NK-92 (cell line): Measurements from ENCODE around the gene ORMDL3.
"Not testable (repeated sequence)": the region's sequence is repeated elsewhere in the genome, so short reads cannot be mapped to it uniquely, and the experiment has no call there.

Experiments used
- DNase-seq: peaks from one replicate; lab custom pipeline; 2025; ENCODE audit not compliant: unreplicated experiment; lab: John Stamatoyannopoulos, UW

The ORMDL3 gene

DNA sequence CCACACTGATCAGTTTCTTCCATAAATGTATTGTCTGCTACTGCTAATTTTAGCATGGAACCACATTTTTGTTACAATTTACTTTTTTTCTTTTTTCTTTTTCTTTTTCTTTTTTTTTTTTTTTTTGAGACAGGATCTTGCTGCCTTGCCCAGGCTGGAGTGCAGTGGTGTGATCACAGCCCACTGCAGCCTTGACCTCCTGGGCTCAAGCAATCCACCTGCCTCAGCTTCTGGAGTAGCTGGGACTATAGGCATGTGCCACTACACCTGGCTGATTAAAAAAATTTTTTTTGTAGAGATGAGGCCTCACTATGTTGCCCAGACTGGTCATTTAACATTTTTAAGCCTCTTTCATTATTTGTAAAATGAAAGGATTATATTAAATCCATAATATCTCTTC lies 40.3 kb downstream of the ORMDL3 start:
- no peak for DNase-seq

DNA sequence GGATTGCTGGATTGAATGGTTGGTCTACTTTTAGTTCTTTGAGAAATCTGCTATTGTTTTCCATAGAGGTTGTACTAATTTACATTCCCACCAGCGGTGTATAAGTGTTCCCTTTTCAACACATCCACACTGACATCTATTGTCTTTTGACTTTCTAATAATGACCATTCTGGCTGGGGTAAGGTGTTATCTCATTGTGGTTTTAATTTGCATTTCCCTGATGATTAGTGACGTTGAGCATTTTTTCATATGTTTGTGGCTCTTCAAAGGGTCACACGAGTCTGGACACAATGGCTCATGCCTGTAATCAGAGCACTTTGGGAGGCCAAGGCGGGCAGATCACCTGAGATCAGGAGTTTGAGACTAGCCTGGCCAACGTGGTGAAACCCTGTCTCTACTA lies 41.3 kb downstream of the ORMDL3 start:
- DNase-seq: not testable (repeated sequence)

DNA sequence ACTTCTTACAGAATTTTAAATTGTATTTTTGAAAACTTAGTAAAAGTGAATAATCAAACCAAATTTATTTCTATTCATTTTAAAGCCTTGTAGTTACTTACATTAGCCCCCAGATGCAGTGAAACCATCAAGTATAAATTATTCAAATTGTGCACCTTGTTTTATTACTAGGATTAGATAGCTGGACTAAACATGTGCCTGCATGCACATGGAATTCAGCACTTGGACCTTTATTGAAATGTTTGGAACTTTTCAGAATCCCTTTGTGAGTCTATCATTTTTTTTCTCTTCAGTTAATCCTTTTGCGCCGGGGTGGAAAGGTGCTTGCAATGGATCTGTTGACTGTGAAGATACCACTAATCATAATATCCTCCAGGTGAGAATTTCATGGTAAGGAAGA lies 54.6 kb downstream of the ORMDL3 start:
- DNase-seq: no peak

DNA sequence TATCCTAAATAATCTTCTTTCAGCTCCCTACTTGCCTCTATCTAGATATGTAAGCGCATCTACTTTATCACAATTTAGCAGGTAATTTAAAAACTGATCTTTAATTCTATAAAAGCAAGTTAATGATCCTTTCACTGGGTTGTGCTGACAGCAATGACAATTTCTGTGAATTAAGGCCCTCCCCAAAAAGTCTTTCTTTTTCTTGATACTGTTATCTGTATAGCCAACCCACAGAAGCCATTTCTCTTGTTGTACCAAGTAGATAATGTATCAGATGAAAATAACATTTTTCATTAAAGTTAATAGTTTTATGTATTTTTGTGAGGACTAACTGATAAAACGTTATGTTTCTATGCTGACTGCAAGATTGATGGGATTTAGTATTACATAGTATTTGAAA lies 55.6 kb downstream of the ORMDL3 start:
- no peak for DNase-seq
